SU-DHL-6 (cell line): ENCODE data around the gene AKR7A3.

ENCODE experiments used
- H2AFZ ChIP-seq: fragments of 200-600 bp; sonication (generic); 2 replicates; pipeline ENCODE4 v1.6.1; 2014; ENCODE audit warnings: low read depth, mild to moderate bottlenecking, moderate library complexity, mixed read lengths, antibody characterized with exemption, low read length; ENCODE audit not compliant: severe bottlenecking
- H3F3A ChIP-seq: fragments of 200-600 bp; shearing (Covaris generic); 2 replicates; pipeline ENCODE4 v1.6.0; 2016; ENCODE audit warnings: antibody characterized with exemption, mild to moderate bottlenecking; ENCODE audit not compliant: insufficient read depth
- H3K27ac ChIP-seq: fragments of 200-600 bp; sonication (generic); 2 replicates; pipeline ENCODE4 v1.5.1; 2016; ENCODE audit warnings: low read depth, mild to moderate bottlenecking, low read length, moderate library complexity, mixed read lengths
- H3K27me3 ChIP-seq: fragments of 200-600 bp; sonication (generic), shearing (Covaris generic); 2 replicates; pipeline ENCODE4 v1.6.0; 2014; ENCODE audit warnings: mild to moderate bottlenecking, low read length
- H3K36me3 ChIP-seq: fragments of 200-600 bp; sonication (generic); 2 replicates; pipeline ENCODE4 v1.6.1; 2014; ENCODE audit warnings: mild to moderate bottlenecking, low read length, mixed read lengths
- H3K4me2 ChIP-seq: fragments of 300-600, 200-600 bp; shearing (Covaris generic), sonication (generic); 2 replicates; pipeline ENCODE4 v1.6.0; 2014; ENCODE audit warnings: low read length, low read depth, mild to moderate bottlenecking; ENCODE audit not compliant: poor library complexity, severe bottlenecking
- H3K4me3 ChIP-seq: fragments of 200-600 bp; sonication (generic); 2 replicates; pipeline ENCODE4 v1.5.1; 2014; ENCODE audit warnings: antibody characterized with exemption, low read length, mild to moderate bottlenecking, mixed read lengths; ENCODE audit not compliant: insufficient read depth, poor library complexity, severe bottlenecking
- H3K79me2 ChIP-seq: fragments of 200-600 bp; sonication (generic); 2 replicates; pipeline ENCODE4 v1.6.1; 2014; ENCODE audit warnings: mild to moderate bottlenecking, low read length, moderate library complexity; ENCODE audit not compliant: insufficient read depth
- H3K9ac ChIP-seq: fragments of 200-600 bp; sonication (generic); 2 replicates; pipeline ENCODE4 v1.7.0; 2014; ENCODE audit warnings: mild to moderate bottlenecking, low read length
- H3K9me2 ChIP-seq: fragments of 200-600 bp; sonication (generic); replicated peaks from 2 replicates; pipeline ENCODE4 v1.6.1; 2014; ENCODE audit warnings: low read length; ENCODE audit not compliant: insufficient read depth
- H3K9me3 ChIP-seq: fragments of 200-600 bp; sonication (generic); 2 replicates; pipeline ENCODE4 v1.6.1; 2014; ENCODE audit warnings: low read length, mixed read lengths; ENCODE audit not compliant: insufficient read depth
- H4K20me1 ChIP-seq: fragments of 200-600 bp; sonication (generic); 2 replicates; pipeline ENCODE4 v1.6.1; 2014; ENCODE audit warnings: low read depth, mild to moderate bottlenecking, antibody characterized with exemption, low read length, moderate library complexity, mixed read lengths
- EZH2phosphoT487 ChIP-seq: fragments of 200-600 bp; sonication (generic), shearing (Covaris generic); conservative IDR thresholded peaks from 2 replicates; pipeline ENCODE4 v1.6.1; 2018; ENCODE audit warnings: mild to moderate bottlenecking, antibody characterized with exemption, low read length, moderate library complexity, mixed read lengths
- TF ChIP-seq, protein P1 (sequence below): fragments of 200-600 bp; sonication (generic); IDR thresholded peaks from one replicate; pipeline ENCODE4 v1.5.1; 2017; ENCODE audit warnings: antibody characterized with exemption, mild to moderate bottlenecking, low read length, moderate library complexity; ENCODE audit not compliant: insufficient read depth, poor library complexity, severe bottlenecking

The AKR7A3 gene

DNA sequence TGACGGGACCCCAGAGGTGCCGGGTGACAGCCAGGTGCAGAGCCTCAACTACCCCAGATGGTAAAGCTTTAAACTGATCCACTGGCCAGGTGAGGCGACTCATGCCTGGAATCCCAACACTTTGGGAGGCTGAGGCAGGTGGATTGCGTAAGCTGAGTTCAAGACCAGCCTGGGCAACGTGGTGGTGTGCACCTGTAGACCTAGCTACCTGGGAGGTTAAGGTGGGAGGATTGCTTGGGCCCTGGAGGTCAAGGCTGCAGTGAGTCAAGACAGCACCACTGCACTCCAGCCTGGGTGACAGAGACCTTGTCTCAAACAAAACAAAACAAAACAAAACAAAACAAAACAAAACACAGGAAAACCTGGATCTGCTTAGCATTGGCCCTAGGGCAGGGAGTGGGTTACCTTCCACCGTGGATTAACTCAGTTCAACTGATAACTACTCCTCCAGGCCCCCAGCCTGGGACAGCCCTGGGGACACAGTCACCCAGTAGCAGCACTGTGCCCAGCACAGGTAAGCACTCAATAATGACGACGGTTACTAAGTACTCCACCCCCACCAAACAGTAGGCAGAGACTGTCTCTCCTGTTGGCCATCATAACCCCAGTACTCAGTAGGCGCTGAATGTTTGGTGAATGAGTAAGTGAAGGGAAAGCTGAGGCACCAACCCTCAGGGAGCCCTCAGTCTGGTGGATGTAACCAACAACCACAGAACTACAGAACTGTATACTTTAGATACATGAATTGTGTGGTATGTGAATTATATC, 45.2 kb upstream of the AKR7A3 start:
- Histone ChIP-seq H3K9me3 (no peaks in the 10 kb centered on the region), H3K9ac (no peak overlapping the region), H3F3A (no peaks in the 10 kb centered on the region), H3K27me3 (no peaks in the 10 kb centered on the region), H3K4me3 (no peak overlapping the region), H4K20me1 (no peaks in the 10 kb centered on the region), H3K36me3 (no peaks in the 10 kb centered on the region), H3K79me2 (no peaks in the 10 kb centered on the region), H3K9me2 (no peaks in the 10 kb centered on the region), H3K27ac (no peak overlapping the region), H2AFZ (no peak overlapping the region), H3K4me2 (no peak overlapping the region)
- TF ChIP-seq, protein P1, sequence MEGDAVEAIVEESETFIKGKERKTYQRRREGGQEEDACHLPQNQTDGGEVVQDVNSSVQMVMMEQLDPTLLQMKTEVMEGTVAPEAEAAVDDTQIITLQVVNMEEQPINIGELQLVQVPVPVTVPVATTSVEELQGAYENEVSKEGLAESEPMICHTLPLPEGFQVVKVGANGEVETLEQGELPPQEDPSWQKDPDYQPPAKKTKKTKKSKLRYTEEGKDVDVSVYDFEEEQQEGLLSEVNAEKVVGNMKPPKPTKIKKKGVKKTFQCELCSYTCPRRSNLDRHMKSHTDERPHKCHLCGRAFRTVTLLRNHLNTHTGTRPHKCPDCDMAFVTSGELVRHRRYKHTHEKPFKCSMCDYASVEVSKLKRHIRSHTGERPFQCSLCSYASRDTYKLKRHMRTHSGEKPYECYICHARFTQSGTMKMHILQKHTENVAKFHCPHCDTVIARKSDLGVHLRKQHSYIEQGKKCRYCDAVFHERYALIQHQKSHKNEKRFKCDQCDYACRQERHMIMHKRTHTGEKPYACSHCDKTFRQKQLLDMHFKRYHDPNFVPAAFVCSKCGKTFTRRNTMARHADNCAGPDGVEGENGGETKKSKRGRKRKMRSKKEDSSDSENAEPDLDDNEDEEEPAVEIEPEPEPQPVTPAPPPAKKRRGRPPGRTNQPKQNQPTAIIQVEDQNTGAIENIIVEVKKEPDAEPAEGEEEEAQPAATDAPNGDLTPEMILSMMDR: no peak
- TF ChIP-seq EZH2phosphoT487: no peak

DNA sequence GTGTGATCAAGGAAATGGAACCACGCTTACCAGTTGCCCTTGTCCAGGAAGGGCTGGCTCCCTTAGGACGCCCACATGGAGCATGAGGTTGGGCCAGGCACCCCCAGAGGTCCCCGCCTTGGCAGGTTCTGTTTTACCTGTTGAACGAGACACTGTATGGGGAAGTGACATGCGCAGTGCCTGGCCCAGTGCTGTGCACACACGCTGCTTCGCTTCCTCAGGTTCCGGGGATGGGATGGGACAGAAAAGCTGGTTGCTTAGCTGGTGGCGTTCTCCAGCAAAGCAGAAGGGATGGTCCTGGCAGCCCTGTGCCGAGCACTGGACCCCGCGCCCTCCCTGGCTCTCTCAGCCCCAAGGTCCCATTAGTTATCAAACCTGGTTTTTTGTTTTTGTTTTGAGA, 44.3 kb upstream of the AKR7A3 start:
- Histone ChIP-seq H4K20me1 (no peaks in the 10 kb centered on the region), H3K4me2 (no peak overlapping the region), H3K9me3 (no peaks in the 10 kb centered on the region), H3K27ac (no peak overlapping the region), H3K9me2 (no peaks in the 10 kb centered on the region), H3K4me3 (no peak overlapping the region), H3K79me2 (no peaks in the 10 kb centered on the region), H3K27me3 (no peaks in the 10 kb centered on the region), H3K36me3 (no peaks in the 10 kb centered on the region), H3K9ac (no peak overlapping the region), H2AFZ (no peak overlapping the region), H3F3A (no peaks in the 10 kb centered on the region)
- TF ChIP-seq, protein P1: no peak
- TF ChIP-seq EZH2phosphoT487: no peak

DNA sequence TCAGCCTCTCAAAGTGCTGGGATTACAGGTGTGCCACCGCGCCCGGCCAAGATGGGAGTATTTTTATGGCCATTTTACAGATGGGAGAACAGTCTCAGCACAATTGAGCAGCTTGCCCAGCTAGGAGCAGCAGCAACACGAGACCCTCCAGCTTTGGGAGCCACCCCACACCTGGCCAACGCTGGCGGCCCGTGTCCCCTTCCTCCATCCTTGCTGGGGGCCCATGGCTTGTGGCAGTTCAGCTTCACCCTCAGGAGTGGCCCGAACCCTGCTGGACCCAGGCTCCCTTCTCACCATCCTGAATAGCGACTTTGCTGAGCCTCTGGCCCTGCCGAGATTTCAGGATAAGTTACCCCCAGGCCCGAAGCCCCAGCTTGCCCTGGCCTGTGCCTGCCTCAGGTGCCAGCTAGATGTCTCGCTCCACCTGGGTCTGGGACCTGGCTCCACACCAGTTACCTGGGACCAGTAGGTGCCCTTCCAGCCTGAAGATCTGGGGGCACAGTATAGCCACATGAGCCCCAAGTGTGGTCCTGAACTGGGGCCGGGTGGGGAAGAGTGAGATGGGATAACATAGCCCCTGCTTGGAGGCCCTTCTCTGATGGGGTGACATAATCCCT, 42.8 kb upstream of the AKR7A3 start:
- H3K9ac ChIP-seq: no peak overlapping the region
- H3K27ac ChIP-seq: no peak overlapping the region
- no peak overlapping the region for H2AFZ ChIP-seq
- no peaks in the 10 kb centered on the region for H3K79me2 ChIP-seq
- H3K27me3 ChIP-seq: no peaks in the 10 kb centered on the region
- H3K36me3 ChIP-seq: no peaks in the 10 kb centered on the region
- no peak overlapping the region for H3K4me3 ChIP-seq
- no peaks in the 10 kb centered on the region for H3K9me3 ChIP-seq
- TF ChIP-seq, protein P1: no peak
- TF ChIP-seq EZH2phosphoT487: no peak
- H3F3A ChIP-seq: no peaks in the 10 kb centered on the region
- no peaks in the 10 kb centered on the region for H3K9me2 ChIP-seq
- no peaks in the 10 kb centered on the region for H4K20me1 ChIP-seq
- no peak overlapping the region for H3K4me2 ChIP-seq
